HG03442 (cell line): ENCODE data around the gene ABHD12B.

Experiments used
- ATAC-seq: cut with Tn5 transposase; IDR thresholded peaks from one replicate; pipeline ENCODE4 v1.9.1; 2021; ENCODE audit warnings: mild to moderate bottlenecking, moderate library complexity; ENCODE audit not compliant: unreplicated experiment

ABHD12B gene

DNA sequence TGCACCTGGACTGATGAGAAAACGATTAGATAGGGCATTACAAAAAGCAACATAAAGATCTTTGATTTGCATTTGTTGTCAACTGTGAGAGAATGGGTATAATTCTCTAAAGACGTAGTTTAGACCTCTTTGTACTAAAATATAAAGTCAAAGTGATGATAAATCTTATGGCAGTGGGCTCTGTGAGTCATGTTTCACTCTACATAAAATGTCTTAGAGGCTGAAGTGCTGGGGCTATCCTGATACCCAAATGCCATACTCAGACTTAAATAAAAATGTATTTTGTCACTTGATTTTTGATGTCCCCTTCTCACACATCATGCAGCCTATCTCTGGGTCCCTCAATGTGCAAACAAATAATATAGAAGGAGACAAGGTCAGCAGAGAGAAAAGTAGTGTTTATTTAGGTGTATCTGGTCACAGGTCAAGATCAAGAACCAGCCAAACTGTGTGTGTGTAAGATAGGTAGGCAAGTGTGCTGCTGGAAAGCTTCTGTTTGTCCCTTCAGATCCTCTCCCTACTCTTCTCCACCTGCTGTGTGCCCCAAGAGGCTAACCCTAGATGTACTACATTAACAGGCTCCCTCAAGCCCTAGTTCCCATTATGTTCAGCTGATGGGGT lies 33.9 kb upstream of the ABHD12B start:
- ATAC-seq, result no peak

- peak; percentile 47 for ATAC-seq
These were observed 32.8 kb upstream of the ABHD12B start for GRCh38 chr14:50839048-50839447.

GRCh38 chr14:50839691-50840090 lies 32.2 kb upstream of the ABHD12B start:
- ATAC-seq, result no peak

DNA sequence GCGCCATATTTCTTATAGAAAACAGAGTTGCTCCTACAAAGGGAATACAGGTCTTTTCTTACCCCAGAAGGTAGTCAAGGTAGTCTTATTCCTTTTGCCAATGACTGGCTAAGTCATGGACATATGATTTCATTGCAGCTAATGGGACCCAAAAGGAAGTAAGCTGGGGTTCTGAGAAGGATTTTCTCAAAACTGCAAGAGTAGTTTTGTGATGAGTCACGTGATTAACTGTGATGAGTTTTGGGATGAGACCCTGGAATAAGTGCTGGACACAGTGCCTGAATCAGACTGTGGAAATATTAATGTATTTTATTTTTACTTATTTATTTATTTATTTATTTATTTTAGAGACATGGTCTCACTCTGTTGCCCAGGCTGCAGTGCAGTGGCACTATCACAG lies 27.5 kb upstream of the ABHD12B start:
- no peak for ATAC-seq

- ATAC-seq, result no peak
These were observed 26.7 kb upstream of the ABHD12B start for GRCh38 chr14:50845166-50845565.

- no peak for ATAC-seq
These were observed 25.5 kb upstream of the ABHD12B start for GRCh38 chr14:50846226-50846880.

DNA sequence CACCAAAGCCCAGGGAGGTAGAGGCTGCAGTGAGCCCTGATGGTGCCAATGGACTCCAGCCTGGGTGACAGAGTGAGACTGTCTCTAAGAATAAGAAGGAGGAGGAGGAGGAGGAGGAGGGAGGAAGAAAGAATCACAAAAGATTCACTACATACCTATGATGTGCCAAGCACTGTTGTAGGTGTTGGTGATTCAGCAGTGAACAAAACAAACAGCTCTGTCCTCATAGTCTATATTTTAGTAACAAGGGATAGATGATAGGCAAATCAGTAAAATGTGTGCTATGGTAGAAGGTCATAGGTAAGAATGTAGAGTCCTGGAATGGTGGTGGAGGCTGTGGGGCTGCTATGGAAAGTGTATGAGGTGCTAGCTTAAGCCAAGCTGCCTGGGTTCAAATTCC lies 18.0 kb upstream of the ABHD12B start:
- ATAC-seq, result no peak

DNA sequence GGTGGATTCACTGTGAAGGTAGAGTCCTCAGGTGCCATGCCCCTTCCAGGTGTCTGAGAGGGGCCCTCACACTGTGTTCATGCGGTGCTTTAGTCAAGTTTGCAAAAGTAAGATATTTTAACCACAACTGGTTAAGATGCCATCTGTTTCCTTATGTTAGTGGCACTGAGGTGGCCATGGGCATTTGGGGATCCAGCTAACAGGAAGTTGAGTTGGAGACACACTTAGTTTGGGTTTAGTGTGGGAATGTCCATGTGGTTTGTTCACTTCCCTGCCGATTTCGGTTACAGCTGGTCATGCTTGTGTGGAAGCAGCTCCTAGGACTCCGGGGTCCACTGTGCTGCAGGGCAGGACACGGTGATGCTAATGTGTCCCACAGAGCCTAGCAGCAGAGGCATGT lies 17.3 kb upstream of the ABHD12B start:
- no peak for ATAC-seq

DNA sequence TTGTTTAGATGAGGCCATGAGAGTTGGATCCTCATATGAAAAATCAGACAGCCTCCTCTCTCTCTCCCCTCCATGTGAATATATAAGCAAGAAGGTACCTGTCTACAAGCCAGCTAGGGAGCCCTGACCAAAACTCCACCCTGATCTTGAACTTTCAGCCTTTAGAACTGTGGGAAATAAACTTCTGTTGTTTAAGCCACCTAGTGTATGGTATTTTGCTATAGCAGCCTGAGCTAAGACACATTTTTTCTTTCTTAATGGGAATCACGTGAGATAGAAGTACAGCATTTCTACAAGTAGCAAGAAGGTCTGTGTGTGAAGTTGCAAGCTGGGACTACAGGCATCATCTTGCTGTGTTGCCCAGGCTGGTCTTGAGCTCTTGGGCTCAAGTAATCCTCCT lies 16.3 kb upstream of the ABHD12B start:
- no peak for ATAC-seq

DNA sequence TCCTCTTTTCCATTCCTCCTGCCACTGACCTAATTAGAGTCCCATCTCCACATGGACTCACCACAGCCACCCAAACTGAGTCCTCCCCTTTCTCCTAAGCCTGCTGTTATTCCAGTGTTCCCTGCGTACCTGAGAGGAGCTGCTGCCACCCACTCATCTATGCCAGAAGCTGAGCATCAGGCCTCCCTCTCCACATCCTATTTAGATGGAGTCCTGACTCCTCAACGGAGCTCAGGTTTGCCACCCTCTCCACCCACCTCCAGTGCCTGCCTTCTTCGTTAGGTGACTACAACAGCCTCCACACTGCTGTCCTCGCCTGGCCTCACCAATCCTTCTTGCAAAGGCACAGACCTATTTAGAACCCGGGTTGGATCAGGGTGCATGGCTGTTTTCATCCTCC lies 15.2 kb upstream of the ABHD12B start:
- no peak for ATAC-seq

- peak; percentile 16 for ATAC-seq
These were observed 12.6 kb upstream of the ABHD12B start for GRCh38 chr14:50859296-50859624.

- peak; percentile 55 for ATAC-seq
These were observed 11.3 kb upstream of the ABHD12B start for GRCh38 chr14:50860478-50861086.

GRCh38 chr14:50862036-50862570 lies 9.8 kb upstream of the ABHD12B start:
- no peak for ATAC-seq

- no peak for ATAC-seq
These were observed 7.6 kb upstream of the ABHD12B start for GRCh38 chr14:50864237-50864636.

DNA sequence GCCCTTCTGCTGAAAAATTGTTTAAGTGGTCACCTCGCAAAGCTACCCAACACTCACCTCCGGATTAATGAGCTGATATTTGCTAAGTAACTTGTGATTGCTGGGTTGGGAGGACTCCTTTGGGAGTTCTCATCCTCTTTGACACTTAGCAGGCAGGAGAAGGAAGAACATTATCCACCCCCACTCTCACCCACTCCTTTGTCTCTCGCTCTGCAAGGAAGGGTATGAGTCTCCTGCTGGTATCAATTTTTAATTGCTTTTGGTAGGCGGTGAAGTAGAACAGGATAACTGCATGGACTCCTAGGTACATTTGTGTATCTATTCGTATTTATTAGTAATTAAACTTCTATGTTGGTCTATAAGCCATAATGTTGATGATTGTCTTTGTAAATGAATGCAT lies 6.9 kb upstream of the ABHD12B start:
- ATAC-seq, result no peak

GRCh38 chr14:50865391-50866076 lies 6.3 kb upstream of the ABHD12B start:
- ATAC-seq, result no peak

DNA sequence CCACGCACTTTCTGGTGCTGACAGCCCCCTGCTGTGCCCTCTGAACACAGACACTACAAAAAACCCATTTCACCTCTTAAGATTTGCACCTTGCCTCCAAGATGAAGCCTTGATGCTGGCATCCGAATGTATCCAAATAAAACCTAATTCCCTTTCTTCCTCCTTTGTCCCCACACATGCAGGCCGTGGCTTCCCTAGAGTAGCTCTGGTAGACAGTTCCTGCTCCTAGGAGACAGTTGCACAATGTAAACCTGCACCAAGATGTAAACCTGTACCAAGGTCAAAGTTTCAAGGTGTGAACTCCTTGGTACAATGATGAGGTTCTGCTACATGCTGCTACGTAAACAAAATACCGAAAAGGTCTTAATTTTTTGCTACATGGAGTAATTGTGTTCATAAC lies 625 bp upstream of the ABHD12B start:
- no peak for ATAC-seq

DNA sequence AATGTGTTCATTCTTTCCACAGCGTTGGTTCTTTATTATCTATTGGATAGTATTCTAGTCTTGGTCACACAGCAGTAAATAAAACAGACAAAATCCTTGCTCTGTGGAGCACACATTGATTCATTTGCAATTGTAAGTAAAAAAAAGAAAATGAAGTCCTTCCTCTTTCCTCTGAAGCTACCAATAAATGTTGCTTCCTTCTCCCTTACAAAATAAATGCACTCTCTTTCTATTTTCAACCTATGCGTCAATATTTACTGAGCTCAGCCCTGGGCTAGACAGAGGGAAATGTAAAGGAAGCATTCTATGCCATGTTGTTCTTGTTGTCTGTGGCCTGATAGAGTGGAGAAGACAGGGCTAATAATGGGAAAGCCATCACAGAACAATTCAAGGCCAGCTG lies 2.9 kb downstream of the ABHD12B start:
- ATAC-seq, result no peak

DNA sequence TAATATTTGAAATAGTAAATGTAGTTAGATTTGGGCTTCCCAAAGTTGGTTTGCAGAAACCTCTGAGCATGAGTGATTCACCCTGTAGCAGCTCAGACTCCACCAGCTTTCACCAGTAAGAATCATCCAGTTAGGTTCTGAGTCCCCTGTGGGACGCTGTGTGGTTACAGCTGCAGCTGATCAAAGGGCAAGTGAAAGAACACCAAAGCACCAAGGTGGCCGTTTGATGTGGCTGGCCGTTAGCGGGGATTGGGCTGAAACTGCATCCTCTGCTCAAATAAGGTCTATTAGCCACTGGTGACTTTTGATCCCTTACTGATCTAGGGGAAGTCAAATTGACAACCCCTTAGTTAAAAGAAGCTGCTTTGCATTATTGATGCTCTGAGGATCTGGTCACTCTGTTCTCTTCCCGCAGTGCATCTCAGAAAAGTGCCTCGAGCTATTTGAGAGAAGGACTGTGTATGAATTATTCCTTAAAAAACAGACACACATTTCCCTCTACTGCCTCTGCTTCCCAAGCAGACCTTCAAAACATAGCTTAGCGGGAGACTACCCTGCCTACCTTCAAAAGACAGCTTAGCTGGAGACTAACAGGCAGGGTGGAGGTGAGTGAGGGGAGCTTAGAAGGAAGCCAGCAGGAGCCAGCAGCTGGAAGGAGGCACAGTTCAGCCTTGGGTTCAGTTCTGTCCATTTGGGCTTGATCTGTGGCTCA lies 3.7 kb downstream of the ABHD12B start:
- peak; percentile 96 for ATAC-seq

- ATAC-seq, result no peak
These were observed 11.3 kb downstream of the ABHD12B start for GRCh38 chr14:50882932-50883826.
